Activated T-cell treated with anti-CD3 and anti-CD28 coated beads for 24 hours (primary cell): ENCODE data around the gene ARHGEF7.
A peak's percentile ranks its signal among the peaks of the same experiment; 100 is the strongest.

Source experiments
- DNase-seq: peaks from one replicate; pipeline ENCODE4 v3.0.0-alpha.2; 2020; ENCODE audit warnings: low read depth

Gene ARHGEF7

DNA sequence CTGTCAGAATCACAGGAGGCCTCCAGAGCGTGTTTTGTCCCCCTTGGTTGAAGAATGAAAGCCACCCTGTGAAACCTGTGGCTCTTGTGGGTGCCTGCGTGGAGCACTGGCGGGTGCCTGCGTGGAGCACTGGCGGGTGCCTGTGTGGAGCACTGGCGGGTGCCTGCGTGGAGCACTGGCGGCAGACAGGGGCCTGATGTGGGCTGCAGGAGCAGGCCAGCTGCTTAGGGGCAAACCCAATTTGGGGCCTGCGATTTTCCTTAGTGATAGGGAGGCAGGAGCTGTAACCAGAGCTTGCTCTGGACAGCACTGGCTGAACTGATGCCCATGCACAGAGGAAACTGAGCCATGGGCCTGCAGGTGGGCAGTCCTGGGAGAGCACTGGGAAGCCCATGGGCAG is 24.3 kb downstream of the ARHGEF7 start:
- no peak for DNase-seq

DNA sequence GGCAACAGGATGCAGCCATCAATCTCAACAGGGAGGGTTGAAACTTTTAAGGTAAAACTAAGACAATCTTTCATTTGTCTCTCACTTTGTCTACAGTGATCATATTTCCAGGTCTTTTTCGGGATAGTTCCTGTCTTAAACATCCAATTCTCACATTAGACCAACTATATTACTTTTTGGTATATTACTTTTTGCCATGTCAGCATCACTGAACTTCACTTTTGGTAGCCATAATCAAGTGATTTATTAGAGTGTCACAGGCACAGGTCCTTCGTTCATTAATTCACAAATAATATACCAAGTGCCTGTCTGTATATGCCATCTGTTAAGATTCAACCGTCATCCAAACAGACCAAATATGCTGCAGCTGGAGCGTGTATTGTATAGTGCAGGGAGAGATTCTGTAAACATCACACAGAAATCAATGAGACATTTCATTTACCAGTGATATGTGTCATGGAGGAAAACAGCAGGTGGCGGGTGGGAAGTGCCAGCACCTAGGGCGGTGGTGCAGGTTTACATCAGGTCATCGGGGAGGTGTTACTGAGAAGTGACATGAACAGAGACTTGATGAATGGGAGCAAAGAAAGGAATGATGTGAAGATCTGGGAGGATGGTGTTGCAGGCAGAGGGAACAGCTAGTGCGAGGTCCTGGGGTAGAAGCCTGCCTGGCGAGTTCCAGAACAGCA is 24.9 kb downstream of the ARHGEF7 start:
- DNase-seq, result no peak

DNA sequence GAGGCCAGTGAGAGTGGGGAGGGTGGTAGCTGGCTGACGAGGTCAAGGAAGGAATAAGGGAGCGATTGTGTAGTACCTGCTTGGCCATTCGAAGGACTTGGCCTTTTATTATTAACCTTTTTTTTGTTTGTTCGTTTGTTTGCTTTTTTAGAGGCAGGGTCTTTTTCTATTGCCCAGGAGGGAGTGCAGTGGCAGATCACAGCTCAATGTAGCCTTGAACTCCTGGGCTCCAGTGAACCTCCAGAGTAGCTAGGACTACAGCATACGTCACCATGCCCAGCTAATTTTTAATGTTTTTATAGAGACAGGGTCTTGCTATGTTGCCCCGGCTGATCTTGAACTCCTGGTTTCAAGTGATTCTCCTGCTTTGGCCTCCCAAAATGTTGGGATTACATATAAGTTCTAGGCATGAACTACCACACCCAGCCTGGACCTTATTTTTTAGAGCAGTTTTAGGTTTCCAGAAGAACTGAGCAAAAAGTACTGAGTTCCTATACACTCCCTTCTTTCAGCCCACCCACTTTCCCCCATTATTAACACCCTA is 25.5 kb downstream of the ARHGEF7 start:
- no peak for DNase-seq

DNA sequence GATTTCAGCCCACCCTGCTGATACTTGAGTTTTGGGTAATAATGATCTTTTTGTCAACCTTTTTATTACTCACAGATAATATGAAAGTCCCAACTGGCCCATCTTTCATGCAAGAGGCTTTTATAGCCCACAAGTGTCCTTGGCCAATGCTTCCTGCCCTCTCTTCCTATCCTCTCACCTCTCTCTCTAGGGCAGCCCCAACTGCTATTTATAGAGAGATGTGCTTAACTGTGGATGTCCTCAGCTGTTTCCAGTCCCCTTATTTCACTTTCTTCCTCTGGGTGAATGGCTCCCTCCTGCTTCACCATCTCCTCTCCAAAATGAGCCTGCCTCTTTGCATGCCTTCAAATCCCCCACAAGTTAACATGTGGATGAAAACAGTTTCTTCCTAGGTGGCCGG is 27.4 kb downstream of the ARHGEF7 start:
- DNase-seq, result no peak

DNA sequence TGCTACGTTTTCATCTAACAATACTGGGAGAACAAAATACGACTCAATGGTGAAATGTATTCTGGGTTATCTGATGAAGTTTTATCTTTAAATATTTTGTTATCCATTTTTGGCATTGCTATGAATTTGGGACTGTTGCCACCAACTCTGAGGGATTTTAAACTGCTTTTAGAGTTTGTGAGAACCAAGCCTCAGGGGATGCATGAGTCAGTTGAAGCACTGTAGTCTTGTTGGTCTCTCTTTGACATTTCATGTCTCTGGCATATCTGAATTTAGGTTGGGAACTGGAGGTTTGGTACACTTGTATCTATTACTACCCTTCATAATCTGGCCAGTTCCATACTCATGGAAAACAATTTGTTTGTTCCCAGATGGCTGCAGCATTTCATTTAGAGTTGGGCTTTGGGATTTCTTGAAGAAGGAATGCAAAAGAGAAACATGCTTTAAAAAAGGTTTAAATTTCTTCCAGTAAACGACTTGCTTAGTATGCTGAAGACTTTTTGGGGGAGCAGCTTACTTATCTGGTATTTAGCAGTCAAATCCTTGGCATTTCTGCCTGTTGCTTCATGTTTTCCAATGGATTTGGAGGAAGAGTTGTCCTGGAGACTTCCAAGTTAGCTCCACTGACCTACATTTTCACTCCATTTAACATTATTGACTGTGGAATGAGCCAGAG is 28.9 kb downstream of the ARHGEF7 start:
- no peak for DNase-seq

DNA sequence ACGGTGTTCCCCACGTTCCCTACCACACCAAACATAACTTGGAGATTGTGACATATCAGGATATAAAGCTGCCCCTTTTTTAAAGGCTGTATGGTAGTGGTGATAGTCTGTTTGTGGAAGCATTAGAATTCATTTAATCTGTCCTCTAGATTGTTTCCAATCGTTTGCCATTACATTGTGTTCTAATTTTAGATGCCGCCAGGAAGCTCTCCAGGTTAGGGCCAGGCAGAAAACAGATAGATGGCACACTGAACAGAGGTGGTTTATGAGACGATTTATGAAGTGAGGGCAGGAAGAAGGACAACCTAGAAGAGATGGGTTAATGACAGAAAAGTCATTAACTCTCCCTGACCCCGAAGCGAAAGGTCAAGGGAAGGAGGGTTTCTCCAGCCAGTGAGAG is 30.0 kb downstream of the ARHGEF7 start:
- DNase-seq, result no peak

DNA sequence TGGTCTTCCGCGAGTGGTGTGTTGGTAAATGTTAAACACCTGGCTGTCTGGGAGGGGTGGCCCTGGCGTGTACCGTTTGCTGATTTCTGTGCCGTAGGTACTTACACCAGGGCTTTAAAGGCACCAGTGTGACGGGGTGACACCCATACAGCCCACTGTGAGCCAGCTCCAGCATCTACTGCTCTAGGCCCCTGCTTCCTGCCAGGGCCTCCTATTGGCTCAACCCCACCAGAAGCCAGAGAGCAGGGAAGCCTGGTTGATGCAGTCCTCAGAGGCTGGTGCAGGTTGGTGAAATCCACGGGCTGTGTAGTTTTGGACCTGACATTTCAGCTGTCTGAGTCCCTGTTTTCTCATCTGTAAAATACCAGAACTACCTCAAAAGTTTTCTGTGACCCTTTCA is 30.4 kb downstream of the ARHGEF7 start:
- DNase-seq, result no peak

DNA sequence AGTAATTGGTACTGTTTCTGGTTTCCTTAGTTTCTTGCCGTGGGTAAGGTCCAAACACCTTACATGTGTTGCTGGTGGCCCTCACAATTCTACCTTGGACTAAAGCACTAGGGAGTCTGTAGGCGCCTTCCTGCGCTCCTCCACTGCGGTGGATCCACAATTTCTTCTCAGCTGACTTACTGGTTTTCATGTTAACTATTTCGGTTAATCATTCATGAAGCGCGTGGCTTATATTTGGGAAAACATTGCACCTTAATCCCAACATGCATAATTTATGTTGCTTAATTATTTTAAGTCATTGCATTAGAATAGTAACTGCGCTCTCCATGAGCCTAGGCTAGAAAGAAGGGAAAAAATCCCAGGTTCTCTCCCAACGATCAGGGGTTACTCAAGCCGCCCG is 37.7 kb downstream of the ARHGEF7 start:
- no peak for DNase-seq

DNA sequence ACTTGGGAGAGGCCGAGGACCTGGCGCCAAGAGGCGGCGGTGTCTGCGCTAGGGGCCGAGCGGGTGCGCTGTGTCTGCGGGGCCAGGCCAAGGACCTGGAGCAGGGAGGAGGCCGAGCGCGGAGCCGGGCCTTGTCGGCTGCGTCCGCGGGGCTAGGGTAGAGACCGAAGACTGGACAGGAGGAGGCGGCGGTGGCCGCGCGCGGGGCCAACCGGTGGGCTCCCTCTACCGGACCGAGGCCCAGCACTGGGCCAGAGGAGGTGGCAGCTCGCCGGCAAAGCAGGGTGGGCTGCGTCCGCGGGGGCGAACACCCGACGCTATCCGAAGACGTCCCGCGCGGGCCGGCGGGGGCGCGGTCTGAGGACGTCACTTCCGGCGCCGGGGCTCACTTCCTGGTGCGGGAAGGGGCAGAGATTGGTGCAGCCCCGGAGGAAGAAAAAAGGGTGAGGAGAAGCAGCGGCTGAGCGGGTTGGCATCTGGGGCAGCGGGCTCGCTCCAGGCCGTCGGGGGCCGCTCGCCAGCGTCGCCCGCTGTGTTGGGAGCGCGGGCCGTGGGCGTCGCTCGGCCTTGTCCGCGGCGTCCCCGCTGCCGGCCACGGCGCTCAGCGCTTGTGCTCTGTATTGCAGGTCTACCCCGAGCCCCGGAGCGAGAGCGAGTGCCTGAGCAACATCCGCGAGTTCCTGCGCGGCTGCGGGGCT is 38.3 kb downstream of the ARHGEF7 start:
- peak; percentile 91 for DNase-seq

DNA sequence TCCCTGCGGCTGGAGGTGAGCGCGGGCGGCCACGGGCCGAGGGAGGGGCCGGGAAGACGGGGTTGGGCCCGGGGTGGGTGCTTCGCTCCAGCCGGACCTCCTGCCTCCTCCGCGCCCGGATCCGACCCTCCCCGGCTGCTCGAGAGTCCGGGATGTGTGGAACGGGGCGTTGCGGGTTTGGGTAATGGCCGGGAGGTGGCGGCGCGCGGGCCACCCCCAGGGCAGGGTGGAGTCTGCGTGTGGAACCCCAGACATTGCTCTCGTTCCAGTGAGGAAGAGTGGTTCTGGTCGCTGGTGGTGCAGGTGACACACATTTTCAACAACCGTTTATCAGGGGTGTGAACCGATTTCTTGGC is 38.8 kb downstream of the ARHGEF7 start:
- no peak for DNase-seq

DNA sequence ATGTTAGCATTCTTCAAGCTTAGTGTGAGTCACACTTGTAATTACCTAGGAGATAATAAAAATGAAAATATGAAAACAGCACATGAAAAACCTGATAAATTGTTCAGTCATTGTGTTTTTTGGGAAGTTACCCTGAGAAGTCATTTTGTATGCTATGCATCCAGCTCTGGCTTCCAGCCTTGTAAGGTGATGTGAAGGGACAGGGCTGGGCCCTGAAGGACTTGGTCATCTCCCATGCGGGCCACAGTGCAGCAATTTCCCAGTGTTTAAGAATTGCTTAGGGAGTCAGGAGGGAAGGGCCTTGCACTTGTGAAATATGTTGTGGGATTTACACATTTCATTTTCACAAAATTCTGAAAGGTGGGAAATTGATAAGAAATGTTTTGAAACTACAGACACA is 41.3 kb downstream of the ARHGEF7 start:
- DNase-seq, result no peak

DNA sequence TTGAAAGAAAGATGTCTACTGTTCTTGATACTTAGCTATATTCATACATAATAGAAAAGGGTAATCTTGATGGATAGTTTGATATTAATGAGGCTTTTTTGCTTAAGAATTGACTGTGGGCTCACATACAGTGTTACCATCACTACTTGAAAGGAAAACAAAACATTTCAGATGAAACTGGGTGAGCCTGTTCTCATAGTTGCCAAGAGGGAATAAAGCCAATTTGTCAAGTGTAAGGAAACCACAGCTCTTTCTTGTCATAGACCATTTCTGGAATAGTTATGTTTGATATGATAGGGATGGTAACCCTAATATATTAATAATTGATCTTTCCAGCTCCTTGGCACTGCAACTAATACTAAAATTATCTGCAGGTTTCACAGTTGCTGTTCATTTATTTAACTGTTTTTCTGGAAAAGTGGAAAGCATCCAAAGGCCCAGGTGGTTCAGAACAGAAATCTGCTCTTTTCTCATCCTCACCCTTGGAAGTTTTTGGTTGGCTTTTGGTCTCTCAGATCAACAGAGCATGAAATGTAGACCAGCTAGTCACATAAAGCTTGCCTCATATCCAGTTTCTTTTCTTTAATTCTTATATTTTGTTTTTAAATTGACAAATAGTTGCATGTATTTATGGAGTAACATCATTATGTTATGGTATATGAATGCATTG is 43.2 kb downstream of the ARHGEF7 start:
- no peak for DNase-seq

DNA sequence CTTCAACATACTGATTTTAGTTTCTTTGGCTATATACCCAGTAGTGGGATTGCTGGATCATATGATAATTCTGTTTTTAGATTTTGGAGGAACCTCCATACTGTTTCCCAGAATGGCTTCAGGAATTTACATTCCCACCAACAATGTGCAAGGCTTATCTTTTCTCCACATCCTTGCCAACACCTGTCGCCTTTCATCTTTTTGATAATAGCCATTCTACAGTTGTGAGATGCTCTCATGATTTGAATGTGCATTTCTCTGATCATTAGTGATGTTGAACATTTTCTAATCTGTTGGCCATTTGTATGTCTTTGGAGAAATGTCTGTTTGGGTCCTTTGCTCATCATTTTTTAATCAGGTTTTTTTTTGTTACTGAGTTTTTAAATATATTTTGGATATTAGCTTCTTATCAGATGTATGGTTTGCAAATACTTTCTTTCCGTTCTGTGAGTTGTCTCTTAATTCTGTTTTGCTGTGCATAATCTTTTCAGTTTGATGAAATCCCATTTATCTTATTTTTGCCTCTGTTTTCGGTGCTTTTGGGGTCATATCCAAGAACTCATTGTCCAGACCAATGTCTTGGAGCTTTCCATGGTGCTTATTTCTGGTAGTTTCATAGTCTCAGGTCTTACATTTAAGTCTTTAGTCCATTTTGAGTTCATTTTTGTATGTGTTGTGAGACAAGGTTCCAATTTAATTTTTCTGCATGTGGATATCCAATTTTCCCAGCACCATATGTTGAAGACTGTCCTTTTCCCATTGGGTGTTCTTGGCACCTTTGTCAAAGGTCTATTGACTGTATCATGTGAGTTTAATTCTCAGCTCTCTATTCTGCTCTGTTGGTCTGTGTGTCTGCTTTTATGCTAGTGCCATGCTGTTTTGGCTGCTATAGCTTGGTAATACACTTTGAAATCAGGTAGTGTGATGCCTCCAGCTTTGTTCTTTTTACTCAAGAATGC is 44.5 kb downstream of the ARHGEF7 start:
- no peak for DNase-seq

DNA sequence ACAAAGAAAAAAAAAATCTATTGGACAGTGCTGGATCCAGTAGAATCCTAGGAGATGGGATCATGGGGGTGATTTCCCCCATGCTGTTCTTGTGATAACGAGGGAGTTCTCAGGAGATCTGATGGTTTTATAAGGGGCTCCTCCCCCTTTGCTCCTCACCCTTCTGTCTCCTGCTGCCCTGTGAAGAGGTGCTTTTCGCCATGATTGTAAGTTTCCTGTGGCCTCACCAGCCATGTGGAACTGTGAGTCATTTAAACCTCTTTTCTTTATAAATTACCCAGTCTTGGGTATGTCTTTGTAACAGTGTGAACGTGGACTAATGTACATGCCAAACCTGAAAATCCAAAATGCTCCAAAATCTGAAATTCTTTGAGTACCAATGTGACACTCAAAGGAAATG is 45.5 kb downstream of the ARHGEF7 start:
- no peak for DNase-seq

DNA sequence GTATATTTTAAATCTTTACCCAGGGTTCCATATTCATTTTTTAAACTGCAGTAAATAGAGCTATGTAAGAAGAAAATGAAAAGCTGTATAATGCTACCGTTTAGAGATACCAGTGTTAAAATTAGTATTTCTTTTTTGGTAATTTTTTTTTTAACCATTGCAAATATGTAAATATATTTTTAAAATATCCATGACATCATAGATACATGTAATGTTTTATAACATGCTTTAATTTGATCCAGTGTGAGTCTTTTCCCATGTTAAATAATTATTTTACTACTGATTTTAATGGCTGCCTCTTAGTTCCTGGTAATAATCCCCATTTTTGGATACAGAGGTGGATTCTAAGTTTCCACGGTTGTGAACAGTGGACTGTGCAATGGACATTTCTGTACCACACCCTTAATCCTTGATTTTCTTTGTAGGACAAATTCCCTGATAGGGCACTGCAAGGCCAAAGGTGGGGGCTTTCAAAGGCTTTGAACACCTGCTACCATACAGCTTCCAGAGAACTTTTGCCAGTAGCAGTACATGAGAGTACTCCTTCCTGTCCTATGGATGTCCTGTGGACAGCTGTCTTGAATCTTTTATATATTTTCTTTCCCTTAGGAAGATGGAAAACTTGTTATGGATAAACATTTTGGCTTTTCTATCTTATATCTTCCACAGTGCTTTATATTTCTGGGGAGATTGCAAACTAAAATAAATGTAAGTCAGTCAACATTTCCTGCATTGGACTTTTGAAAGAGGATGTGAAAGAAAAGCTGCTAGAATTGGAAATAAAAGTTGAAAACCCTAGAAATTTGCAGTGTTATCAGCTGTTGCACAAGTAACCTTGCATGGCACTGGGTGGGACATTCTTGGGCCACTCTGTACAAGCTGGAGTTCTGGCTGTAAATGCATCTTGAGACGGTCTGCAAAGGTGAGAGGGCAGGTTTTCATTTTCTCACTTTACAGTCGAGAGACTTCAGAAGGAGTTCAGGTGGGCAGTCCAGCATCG is 46.8 kb downstream of the ARHGEF7 start:
- DNase-seq, result no peak

DNA sequence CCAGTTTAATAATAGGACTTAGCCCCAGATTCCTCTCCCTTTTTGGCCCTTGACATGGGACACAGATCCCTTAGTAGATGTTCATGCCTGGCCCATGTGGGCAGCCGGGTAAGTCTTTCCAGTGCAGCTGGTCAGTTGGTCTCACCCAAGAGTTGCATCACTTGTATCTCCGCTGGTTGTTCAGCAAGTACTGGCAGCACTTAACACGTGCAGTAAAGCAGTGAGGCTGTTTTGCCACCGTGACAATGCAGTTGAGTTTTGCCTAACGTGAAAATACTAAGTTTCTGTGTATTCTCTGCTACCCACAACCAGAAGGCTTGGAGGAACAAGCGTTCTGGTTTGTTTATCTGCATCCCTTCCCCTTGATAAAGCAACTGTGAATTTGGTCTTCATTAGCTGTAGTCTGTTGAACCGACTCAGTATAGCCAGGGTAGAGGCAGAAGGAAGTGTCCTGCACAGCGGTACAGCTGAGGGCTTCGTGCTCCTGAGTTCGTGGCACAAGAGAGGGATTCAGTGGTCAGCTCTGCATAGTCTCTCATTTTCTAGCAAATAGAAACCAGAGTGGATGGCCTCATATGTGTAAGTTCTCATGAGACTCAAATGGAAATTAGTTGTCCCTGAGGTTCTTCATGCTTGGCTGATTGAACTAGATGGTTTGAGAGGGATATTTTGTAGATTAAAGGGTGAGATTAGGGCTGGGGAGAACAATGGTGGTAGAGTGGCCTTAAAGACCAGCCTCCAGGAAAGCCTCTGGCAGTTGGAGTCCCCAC is 50.3 kb downstream of the ARHGEF7 start:
- no peak for DNase-seq

DNA sequence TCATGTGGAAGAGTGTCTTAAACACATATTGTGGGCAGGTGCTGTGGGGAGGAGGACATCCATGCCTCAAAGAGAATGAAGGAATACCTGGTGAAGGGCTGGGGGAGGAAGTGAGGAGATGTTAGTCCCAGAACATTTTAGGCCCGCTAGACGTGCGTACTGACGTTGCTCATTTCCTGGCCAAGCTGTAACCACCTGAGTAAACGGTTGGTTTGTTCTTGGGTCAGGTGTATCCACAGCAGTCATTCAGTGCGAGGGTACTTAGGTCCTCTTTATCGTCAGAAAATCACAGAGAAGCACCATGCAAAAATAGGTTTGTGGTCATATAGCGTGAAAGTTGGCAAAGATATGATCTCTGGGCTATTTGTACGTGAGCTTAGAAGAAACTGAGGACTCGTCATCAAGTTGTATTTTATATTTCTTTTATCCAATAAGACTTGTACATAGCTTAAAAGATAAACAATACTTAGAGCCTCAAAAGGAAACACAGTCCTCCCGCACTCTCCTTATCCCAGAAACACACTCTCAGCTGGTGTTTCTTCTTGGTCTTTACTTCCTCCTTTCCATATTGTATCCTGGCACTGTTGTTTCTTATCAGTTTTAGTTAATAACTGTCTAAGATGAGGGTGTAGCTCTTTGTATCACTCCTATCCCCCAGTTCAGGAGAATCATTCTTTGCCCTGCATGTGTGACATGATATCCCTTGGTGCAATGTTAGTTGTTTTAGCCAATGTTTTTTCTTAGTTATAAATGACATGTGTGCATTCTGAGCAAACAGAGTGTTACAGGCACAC is 52.0 kb downstream of the ARHGEF7 start:
- no peak for DNase-seq

DNA sequence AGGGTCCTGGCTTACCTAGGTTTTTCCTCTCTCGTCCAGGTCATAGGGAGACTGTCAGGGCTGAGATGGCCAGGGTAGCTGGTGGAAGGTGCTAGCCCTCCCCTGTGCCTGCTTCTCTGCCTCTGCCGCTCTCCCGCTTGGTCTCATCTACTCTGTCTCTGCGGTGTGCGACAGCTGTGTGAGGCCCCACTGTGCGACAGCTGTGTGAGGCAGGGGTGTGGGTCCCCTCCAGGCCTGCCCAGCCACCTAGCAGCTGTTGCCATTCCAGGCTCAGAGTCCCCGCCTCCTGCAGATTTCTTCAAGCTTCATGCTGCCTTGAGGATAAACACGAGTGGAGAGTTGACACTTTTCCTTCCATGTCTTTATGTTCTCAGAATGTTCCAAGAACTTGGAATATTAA is 53.0 kb downstream of the ARHGEF7 start:
- no peak for DNase-seq

DNA sequence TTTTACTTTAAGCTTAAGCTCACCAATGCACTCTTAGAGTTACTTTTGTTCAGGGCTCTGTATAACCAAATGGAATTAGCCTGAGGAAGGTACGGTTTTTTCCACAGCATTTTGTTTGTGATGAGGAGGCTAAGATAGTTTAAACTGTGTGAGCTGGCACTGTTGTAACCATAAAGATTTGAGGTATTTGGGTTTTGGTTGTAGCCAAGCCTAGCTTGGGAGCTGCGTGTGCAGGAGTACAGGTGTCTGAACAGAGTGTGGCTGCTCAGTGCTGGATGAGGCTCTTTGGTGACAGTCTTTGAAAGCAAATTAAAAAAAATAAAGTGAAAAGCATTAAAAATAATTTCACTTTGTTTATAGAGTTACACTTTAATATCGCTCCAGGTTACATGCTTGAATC is 56.0 kb downstream of the ARHGEF7 start:
- DNase-seq, result no peak
